ENCODE data around the gene IPP. TPM values are rescaled to one million over a fixed set of nuclear protein-coding genes. Genes with fewer than 3 reads are reported as not detected.

The IPP gene
- total RNA-seq, 1 donor from 2014 or later, result 16.1 TPM

DNA sequence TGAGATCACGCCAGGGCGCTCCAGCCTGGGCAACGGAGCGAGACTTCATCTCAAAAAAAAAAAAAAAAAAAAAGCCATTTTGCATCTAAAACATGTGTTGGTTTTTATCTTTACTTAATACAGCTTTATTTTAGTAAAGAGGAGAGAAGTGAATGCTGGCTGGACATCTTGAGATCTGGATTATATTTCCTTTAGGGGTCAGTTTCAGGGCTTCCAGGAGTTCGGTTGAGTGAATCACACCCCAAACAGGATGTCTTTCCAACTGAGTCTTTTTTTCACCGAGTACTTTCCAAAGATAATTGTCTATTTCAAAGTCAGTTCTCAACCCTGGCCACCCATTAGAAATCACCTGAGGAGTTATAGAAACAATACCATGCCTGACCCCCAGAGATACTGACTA lies 16.6 kb upstream of the IPP start:
- ATAC-seq (no peak), DNase-seq (no peak)
- no peaks in the 10 kb centered on the region for H3K36me3 ChIP-seq
- no peaks in the 10 kb centered on the region for H3K4me1 ChIP-seq
- no peaks in the 10 kb centered on the region for H3K9me3 ChIP-seq
- no peak overlapping the region for H3K4me3 ChIP-seq
- intact Hi-C loops (cut with DNase I), result no loop called here
- no peak overlapping the region for H3K27ac ChIP-seq
- TF ChIP-seq CTCF (IDR thresholded peaks at IDR 0.05), result no peak
- H3K27me3 ChIP-seq, result no peaks in the 10 kb centered on the region

DNA sequence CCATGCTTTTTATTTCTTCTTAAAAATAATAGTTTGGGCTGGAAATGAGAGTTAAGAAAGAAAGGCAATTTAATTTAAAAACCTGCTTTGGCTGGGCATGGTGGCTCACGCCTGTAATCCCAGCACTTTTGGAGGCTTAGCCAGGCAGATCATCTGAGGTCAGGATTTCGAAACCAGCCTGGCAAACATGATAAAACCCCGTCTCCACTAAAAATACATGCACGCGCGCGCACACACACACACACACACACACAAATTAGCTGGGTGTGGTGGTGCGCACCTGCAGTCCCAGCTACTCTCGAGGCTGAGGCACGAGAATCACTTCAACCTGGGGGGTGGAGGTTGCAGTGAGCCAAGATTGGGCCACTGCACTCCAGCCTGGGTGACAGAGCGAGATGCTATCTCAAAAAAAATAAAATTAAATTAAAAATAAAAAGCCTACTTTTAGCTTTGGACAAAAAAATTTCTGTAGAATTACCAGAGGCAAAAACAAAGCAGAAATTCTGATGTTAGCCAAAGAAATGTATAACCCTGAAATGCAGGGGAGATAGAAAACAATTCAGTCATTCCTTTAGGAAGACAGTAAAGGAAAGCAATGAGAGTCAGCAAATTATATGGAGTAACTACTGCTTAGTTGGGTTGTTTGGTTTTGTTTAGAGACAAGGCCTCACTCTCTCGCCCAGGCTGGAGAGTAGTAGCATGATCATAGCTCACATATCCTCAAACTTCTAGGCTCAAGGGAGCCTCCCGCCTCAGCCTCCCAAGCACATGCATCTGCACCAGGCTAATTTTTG lies 15.7 kb upstream of the IPP start:
- Histone ChIP-seq H3K27ac (no peak overlapping the region), H3K9me3 (no peaks in the 10 kb centered on the region), H3K4me3 (no peak overlapping the region), H3K4me1 (no peaks in the 10 kb centered on the region), H3K27me3 (no peaks in the 10 kb centered on the region), H3K36me3 (no peaks in the 10 kb centered on the region)
- TF ChIP-seq CTCF (IDR thresholded peaks at IDR 0.05), result no peak
- ATAC-seq (no peak), DNase-seq (no peak)
- intact Hi-C loops (cut with DNase I), result no loop called here

- Histone ChIP-seq H3K9me3 (no peaks in the 10 kb centered on the region), H3K4me3 (no peak overlapping the region), H3K36me3 (no peaks in the 10 kb centered on the region), H3K27ac (no peak overlapping the region), H3K4me1 (no peaks in the 10 kb centered on the region), H3K27me3 (no peaks in the 10 kb centered on the region)
- ATAC-seq, result no peak
- DNase-seq, result no peak
- intact Hi-C loops (cut with DNase I), result no loop called here
- no peak for TF ChIP-seq CTCF (IDR thresholded peaks at IDR 0.05)
Measured at GRCh38 chr1:45762291-45762690, 11.8 kb upstream of the IPP start.

DNA sequence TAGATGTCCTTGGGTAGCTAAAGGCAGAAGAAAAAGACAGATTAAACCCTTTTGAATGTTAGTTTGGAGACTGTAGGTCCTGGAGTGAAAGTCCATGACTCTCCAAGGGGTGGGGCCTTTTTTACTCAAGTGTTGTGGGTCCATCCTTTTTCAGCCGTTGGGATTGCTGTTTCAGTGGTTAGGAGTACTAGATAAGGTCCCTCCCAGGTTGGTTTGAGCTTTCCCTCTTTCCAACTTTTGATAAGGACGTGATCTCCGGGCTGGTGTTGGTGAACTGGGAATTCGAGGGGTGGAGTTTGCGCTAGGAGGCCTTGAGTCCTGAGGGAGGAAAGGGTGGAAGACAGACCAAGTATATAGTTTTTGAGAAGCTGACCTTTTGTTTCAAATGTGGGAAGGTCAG lies 5.2 kb upstream of the IPP start:
- no peak for TF ChIP-seq CTCF (IDR thresholded peaks at IDR 0.05)
- no peaks in the 10 kb centered on the region for H3K27me3 ChIP-seq
- H3K9me3 ChIP-seq, result no peaks in the 10 kb centered on the region
- H3K27ac ChIP-seq, result no peak overlapping the region
- peaks cover 7% of the 10 kb centered on the region for H3K4me1 ChIP-seq
- no peak for ATAC-seq
- DNase-seq, result no peak
- H3K4me3 ChIP-seq, result no peak overlapping the region
- intact Hi-C loops (cut with DNase I), result no loop called here
- no peaks in the 10 kb centered on the region for H3K36me3 ChIP-seq

DNA sequence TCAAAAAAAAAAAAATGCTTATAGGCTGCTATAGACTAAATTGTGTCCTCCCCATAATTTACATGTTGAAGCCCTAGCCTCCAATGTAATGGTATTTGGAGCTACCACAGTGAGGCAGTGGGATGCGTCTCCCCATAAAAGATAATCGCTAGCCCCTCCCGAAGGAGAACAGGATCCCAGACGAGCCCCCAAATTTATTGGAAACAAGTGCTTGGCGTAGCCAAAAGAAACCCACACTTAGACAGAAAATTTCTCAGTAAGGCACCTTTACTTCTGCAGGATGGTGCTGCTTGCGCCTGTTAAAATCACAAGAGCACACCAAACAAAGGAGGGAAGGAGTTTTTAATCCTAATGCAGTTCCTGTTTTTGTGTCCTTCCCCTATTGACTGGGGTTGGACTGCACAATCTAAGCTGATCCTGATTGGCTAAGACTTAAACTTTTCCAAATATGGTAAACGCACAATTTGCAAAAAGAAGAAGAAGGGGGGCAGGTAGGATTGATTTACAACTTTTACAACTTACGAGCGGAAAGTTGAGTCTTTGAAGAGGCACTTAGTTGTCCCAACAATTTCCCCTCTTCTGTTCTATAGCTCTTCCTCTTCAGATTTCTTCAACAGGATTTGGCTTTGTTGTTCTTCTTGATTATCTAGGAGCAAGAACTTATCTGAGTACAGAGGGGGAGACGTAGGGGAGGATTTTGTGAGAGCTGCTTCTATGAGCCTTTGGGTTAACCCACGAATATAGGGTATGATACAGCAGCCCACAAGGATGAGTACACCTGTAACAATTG lies 3.0 kb upstream of the IPP start:
- H3K4me3 ChIP-seq, result no peak overlapping the region
- ATAC-seq, result no peak
- no peaks in the 10 kb centered on the region for H3K27me3 ChIP-seq
- no peak for DNase-seq
- peaks cover 11% of the 10 kb centered on the region for H3K4me1 ChIP-seq
- intact Hi-C loops (cut with DNase I), result no loop called here
- no peaks in the 10 kb centered on the region for H3K36me3 ChIP-seq
- H3K27ac ChIP-seq, result no peak overlapping the region
- no peaks in the 10 kb centered on the region for H3K9me3 ChIP-seq
- no peak for TF ChIP-seq CTCF (IDR thresholded peaks at IDR 0.05)

Data from upper lobe of right lung (tissue), 1 donor.